ENCODE data around the gene FAU.
A peak's percentile ranks its signal among the peaks of the same experiment; 100 is the strongest.
"Not testable (repeated sequence)": the region's sequence is repeated elsewhere in the genome, so short reads cannot be mapped to it uniquely, and the experiment has no call there.

Gene FAU

GRCh38 chr11:65156256-65156655, 34.3 kb upstream of the FAU start:
- Histone ChIP-seq H3K27me3 (replicated peaks; ENCODE audit: control insufficient read depth, insufficient read depth, low read length) (peaks cover 3% of the 10 kb centered on the region), H3K36me3 (ENCODE audit: control insufficient read depth, insufficient read depth, low read length, severe bottlenecking) (no peaks in the 10 kb centered on the region), H3K9me3 (ENCODE audit: control insufficient read depth, low read length) (no peaks in the 10 kb centered on the region), H3K9ac (ENCODE audit: low read length) (no peak overlapping the region), H3K4me1 (ENCODE audit: control insufficient read depth, insufficient read depth, low read length) (no peaks in the 10 kb centered on the region), H3K4me3 (ENCODE audit: low read length) (no peak overlapping the region)
- DNase-seq (ENCODE audit: low read depth) = no peak

DNA sequence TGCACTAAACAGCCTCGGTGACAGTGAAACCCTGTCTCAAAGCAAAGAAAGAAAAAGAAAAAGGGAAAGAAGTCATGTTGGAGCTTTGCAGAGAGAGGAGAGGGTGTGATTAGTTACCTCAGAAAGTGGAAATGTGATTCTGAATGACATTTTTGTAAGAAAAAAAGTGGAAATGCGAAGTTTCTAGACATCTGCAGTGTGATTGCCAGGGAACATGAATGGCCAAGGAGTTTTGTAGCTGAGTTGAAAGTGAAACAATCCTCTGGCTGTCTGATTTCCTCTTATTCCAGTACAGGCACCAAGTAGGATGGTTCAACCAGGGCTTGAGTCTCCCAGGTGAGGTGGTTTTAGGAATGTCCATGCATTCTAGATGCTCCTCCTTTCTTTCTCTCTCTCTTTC, 30.2 kb upstream of the FAU start:
- peaks cover 12% of the 10 kb centered on the region for H3K4me1 ChIP-seq (ENCODE audit: control insufficient read depth, insufficient read depth, low read length)
- peaks cover 3% of the 10 kb centered on the region for H3K27me3 ChIP-seq (replicated peaks; ENCODE audit: control insufficient read depth, insufficient read depth, low read length)
- peak; percentile 1 for DNase-seq (ENCODE audit: low read depth)
- no peaks in the 10 kb centered on the region for H3K9me3 ChIP-seq (ENCODE audit: control insufficient read depth, low read length)
- H3K9ac ChIP-seq (ENCODE audit: low read length) = no peak overlapping the region
- H3K4me3 ChIP-seq (ENCODE audit: low read length) = no peak overlapping the region
- H3K36me3 ChIP-seq (ENCODE audit: control insufficient read depth, insufficient read depth, low read length, severe bottlenecking) = no peaks in the 10 kb centered on the region

DNA sequence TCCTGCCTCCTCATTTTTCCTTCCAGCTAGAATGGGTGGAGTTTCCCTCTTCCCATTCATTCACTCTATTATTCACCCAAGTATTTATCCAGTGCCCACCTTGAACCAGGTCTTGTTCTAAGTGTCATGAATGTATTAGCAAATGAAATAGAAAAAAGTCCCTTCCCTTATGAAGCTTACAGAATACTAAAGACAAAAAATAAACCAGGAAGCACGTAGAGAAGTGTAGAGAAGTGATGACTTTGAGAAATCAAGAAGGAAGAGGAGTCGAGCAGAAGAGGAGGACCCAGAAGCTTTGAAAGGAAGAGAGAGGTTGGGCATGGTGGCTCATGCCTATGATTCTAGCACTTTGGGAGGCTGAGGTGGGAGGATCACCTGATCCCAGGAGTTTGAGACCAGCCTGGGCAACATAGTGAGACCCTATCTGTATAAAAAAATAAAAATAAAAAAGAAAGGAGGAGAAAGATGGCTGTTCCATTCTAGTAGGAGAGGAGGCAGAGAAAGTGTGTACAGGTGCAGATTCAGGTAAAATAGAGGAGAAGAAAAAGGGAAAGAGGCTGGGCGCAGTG, 29.5 kb upstream of the FAU start:
- H3K27me3 ChIP-seq (replicated peaks; ENCODE audit: control insufficient read depth, insufficient read depth, low read length) = peaks cover 3% of the 10 kb centered on the region
- DNase-seq (ENCODE audit: low read depth) = no peak
- H3K4me3 ChIP-seq (ENCODE audit: low read length) = no peak overlapping the region
- no peaks in the 10 kb centered on the region for H3K9me3 ChIP-seq (ENCODE audit: control insufficient read depth, low read length)
- H3K4me1 ChIP-seq (ENCODE audit: control insufficient read depth, insufficient read depth, low read length) = peaks cover 12% of the 10 kb centered on the region
- no peaks in the 10 kb centered on the region for H3K36me3 ChIP-seq (ENCODE audit: control insufficient read depth, insufficient read depth, low read length, severe bottlenecking)
- no peak overlapping the region for H3K9ac ChIP-seq (ENCODE audit: low read length)

- DNase-seq (ENCODE audit: low read depth) = peak; percentile 85
- Histone ChIP-seq H3K4me3 (ENCODE audit: low read length) (peak overlapping the region; percentile 32), H3K9me3 (ENCODE audit: control insufficient read depth, low read length) (no peaks in the 10 kb centered on the region), H3K4me1 (ENCODE audit: control insufficient read depth, insufficient read depth, low read length) (peaks cover 12% of the 10 kb centered on the region), H3K36me3 (ENCODE audit: control insufficient read depth, insufficient read depth, low read length, severe bottlenecking) (no peaks in the 10 kb centered on the region), H3K27me3 (replicated peaks; ENCODE audit: control insufficient read depth, insufficient read depth, low read length) (peaks cover 3% of the 10 kb centered on the region), H3K9ac (ENCODE audit: low read length) (peak overlapping the region; percentile 30)
Observed at GRCh38 chr11:65150509-65151299, 28.8 kb upstream of the FAU start.

DNA sequence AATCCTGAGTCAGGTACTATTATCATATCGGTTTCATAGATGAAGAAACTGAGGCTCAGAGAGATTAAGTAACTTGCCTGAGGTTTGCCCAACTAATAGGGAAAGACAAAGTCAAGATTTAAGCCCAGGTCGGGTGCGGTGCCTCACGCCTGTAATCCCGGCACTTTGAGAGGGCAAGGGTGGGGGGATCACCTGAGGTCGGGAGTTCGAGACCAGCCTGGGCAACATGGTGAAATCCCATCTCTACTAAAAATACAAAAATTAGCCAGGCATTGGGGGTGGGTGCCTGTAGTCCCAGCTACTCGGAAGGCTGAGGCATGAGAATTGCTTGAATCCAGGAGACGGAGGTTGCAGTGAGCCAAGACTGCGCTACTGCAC, 28.2 kb upstream of the FAU start:
- Histone ChIP-seq H3K4me3 (ENCODE audit: low read length) (peak overlapping the region; percentile 32), H3K4me1 (ENCODE audit: control insufficient read depth, insufficient read depth, low read length) (peaks cover 12% of the 10 kb centered on the region), H3K9ac (ENCODE audit: low read length) (peak overlapping the region; percentile 30)
- not testable (repeated sequence) for H3K27me3 ChIP-seq (replicated peaks; ENCODE audit: control insufficient read depth, insufficient read depth, low read length); H3K9me3 ChIP-seq (ENCODE audit: control insufficient read depth, low read length); H3K36me3 ChIP-seq (ENCODE audit: control insufficient read depth, insufficient read depth, low read length, severe bottlenecking); DNase-seq (ENCODE audit: low read depth)

DNA sequence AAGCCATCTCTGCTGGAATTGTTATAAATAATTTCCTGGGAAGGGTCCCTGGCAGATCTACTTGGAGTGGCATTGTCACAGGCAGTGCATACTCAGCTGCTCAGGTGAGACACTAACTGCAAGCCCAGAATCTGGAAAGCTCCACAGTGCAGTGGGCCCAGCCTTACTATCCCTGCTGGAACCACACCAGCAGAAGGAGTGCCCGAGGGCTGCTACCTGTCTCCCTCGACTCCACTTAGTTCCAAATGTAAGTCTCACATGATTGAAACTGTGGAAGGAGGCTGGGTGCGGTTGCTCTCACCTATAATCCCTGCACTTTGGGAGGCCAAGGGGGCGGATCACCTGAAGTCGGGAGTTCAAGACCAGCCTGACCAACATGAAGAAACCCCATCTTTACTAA, 26.7 kb upstream of the FAU start:
- Histone ChIP-seq H3K9me3 (ENCODE audit: control insufficient read depth, low read length) (no peaks in the 10 kb centered on the region), H3K4me1 (ENCODE audit: control insufficient read depth, insufficient read depth, low read length) (peaks cover 12% of the 10 kb centered on the region), H3K9ac (ENCODE audit: low read length) (no peak overlapping the region), H3K4me3 (ENCODE audit: low read length) (no peak overlapping the region), H3K36me3 (ENCODE audit: control insufficient read depth, insufficient read depth, low read length, severe bottlenecking) (no peaks in the 10 kb centered on the region), H3K27me3 (replicated peaks; ENCODE audit: control insufficient read depth, insufficient read depth, low read length) (peaks cover 2% of the 10 kb centered on the region)
- DNase-seq (ENCODE audit: low read depth) = no peak

DNA sequence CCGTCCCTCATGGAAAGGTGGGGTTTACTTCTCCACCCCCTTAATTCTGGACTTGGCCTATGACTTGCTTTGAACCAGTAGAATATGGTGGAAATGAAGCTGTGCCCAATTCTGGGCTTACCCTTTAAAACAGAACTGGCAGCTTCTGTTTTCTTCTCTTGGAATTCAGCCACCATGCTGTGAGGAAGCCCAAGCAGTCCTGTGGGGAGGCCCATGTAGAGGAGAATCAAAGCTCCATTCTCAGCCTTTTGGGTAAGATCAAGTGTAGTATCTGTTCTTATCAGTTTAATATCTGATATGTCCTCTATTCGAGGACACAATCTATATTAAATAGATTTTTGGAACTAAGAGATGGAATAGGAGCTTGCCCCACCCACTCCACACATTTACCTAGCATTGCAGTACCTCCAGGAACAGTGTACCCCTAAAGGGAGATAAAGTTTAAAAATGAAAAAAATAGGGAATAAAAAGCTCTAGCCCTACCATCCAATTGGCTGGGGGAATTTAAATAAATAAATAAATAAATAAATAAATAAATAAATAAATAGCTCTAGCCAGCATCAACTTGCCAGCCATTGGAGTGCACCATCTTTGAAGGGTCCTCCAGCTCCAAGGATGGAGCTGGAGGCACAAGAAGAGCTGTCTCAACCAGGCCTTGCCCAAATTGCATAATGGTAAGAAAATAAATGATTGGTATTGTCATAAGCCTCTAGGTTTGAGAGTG, 25.6 kb upstream of the FAU start:
- H3K9me3 ChIP-seq (ENCODE audit: control insufficient read depth, low read length) = no peaks in the 10 kb centered on the region
- H3K4me1 ChIP-seq (ENCODE audit: control insufficient read depth, insufficient read depth, low read length) = peaks cover 12% of the 10 kb centered on the region
- H3K27me3 ChIP-seq (replicated peaks; ENCODE audit: control insufficient read depth, insufficient read depth, low read length) = no peaks in the 10 kb centered on the region
- no peaks in the 10 kb centered on the region for H3K36me3 ChIP-seq (ENCODE audit: control insufficient read depth, insufficient read depth, low read length, severe bottlenecking)
- no peak overlapping the region for H3K9ac ChIP-seq (ENCODE audit: low read length)
- no peak for DNase-seq (ENCODE audit: low read depth)
- no peak overlapping the region for H3K4me3 ChIP-seq (ENCODE audit: low read length)

- Histone ChIP-seq H3K9me3 (ENCODE audit: control insufficient read depth, low read length) (no peaks in the 10 kb centered on the region), H3K4me3 (ENCODE audit: low read length) (no peak overlapping the region), H3K9ac (ENCODE audit: low read length) (no peak overlapping the region), H3K4me1 (ENCODE audit: control insufficient read depth, insufficient read depth, low read length) (no peaks in the 10 kb centered on the region), H3K36me3 (ENCODE audit: control insufficient read depth, insufficient read depth, low read length, severe bottlenecking) (no peaks in the 10 kb centered on the region), H3K27me3 (replicated peaks; ENCODE audit: control insufficient read depth, insufficient read depth, low read length) (no peaks in the 10 kb centered on the region)
- DNase-seq (ENCODE audit: low read depth) = no peak
Observed at GRCh38 chr11:65141896-65142494, 20.1 kb upstream of the FAU start.

DNA sequence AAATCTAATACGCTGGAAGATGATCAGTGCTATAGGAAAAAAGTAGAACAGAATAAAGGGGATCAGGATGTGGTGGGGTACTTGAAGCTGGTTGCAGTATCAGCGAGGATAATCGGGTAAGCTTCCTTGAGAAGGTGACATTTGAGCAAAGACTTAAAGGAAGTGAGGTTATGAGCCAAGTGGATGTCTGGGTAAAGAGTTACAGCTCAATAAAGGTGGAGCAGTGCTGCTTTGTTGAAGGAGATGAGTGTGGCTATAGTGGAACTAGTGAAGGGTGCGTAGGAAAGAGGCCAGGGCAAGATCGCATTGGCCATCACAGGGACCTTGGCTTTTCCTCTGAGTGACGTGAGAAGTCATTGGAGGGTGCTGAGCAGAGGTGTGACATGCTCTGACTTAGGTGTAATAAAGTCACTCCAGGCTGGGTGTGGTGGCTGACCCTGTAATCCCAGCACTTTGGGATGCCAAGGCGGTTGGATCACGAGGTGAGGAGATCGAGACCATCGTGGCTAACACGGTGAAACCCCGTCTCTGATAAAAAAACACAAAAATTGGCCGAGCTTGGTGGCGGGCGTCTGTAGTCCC, 14.7 kb upstream of the FAU start:
- DNase-seq (ENCODE audit: low read depth) = no peak
- no peaks in the 10 kb centered on the region for H3K9me3 ChIP-seq (ENCODE audit: control insufficient read depth, low read length)
- H3K9ac ChIP-seq (ENCODE audit: low read length) = no peak overlapping the region
- no peaks in the 10 kb centered on the region for H3K27me3 ChIP-seq (replicated peaks; ENCODE audit: control insufficient read depth, insufficient read depth, low read length)
- peaks cover 16% of the 10 kb centered on the region for H3K4me1 ChIP-seq (ENCODE audit: control insufficient read depth, insufficient read depth, low read length)
- peaks cover 15% of the 10 kb centered on the region for H3K36me3 ChIP-seq (ENCODE audit: control insufficient read depth, insufficient read depth, low read length, severe bottlenecking)
- no peak overlapping the region for H3K4me3 ChIP-seq (ENCODE audit: low read length)

GRCh38 chr11:65135633-65136145, 13.8 kb upstream of the FAU start:
- Histone ChIP-seq H3K27me3 (replicated peaks; ENCODE audit: control insufficient read depth, insufficient read depth, low read length) (no peaks in the 10 kb centered on the region), H3K36me3 (ENCODE audit: control insufficient read depth, insufficient read depth, low read length, severe bottlenecking) (peaks cover 24% of the 10 kb centered on the region), H3K9me3 (ENCODE audit: control insufficient read depth, low read length) (no peaks in the 10 kb centered on the region), H3K4me1 (ENCODE audit: control insufficient read depth, insufficient read depth, low read length) (peaks cover 16% of the 10 kb centered on the region), H3K9ac (ENCODE audit: low read length) (peak overlapping the region; percentile 100), H3K4me3 (ENCODE audit: low read length) (peak overlapping the region; percentile 97)
- no peak for DNase-seq (ENCODE audit: low read depth)
